GM19452 (cell line): ENCODE data around the gene MEGF10.

Experiments
- ATAC-seq: cut with Tn5 transposase; IDR thresholded peaks from one replicate; pipeline ENCODE4 v1.9.1; 2021; ENCODE audit not compliant: unreplicated experiment

The MEGF10 gene

GRCh38 chr5:127508644-127509373 is 218.2 kb downstream of the MEGF10 start:
- ATAC-seq = no peak
